ENCODE measurements around the gene GLIPR2. TPM values are rescaled to one million over a fixed set of nuclear protein-coding genes. Genes with fewer than 3 reads are reported as not detected.

GLIPR2 gene
- total RNA-seq, 2 donors from 2014 or later: 17.7 to 22.7 TPM

DNA sequence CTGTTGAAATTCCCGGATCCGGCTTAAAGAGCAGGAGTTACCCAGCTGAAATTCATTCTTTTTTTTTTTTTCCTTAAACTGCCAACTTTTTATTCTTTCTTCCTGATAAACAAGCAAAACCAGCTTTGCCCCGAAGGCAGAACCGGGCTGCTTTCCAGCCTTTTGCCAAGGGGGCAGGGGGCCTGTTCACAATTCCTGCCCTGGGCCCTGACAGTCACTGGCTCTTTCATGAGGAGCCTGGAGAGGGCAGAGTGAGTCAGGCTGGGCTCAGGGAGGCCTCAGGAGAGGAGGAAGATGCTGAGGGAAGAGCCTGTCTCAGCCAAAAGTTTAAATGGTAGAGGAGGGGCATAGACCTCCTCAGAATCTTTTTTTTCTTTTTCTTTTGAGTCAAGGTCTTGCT is 4.8 kb downstream of the GLIPR2 start:
- Mint-ChIP-seq H3K9me3 (peaks cover 7 to 9% of the 10 kb centered on the region in 2 donors), H3K27me3 (ENCODE audit: low read depth) (peaks cover 9% of the 10 kb centered on the region), H3K27ac (peak overlapping the region; percentile 18), H3K36me3 (ENCODE audit: insufficient read depth in 2 of 2) (peaks cover 12 to 18% of the 10 kb centered on the region in 2 donors), H3K4me1 (ENCODE audit: low read depth) (peaks cover 92% of the 10 kb centered on the region), H3K4me3 (peak overlapping the region; percentile 18 to 77)
- DNase-seq: no peak
- ATAC-seq (replicated peaks in 1 of 2): no peak

DNA sequence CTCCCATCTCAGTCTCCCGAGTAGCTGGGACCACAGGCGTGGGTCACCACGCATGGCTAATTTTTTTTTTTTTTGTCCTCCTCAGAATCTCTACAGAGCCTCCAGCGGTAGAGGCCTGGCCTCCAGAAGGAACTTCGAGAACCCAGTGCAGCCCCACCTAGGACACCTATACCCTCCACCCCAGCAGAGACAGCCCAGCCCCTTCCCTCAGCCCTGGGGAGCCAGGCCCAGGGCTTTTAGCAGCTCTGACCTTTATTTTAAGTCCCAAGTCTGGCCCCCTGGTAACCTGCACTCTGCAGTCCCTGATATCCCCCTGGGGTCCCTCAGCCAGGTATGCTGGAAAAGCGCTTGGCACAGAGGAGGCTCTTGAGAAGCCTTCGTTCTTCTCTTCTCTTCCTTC is 5.2 kb downstream of the GLIPR2 start:
- DNase-seq: no peak
- no peak for ATAC-seq (replicated peaks in 1 of 2)
- H3K27me3 Mint-ChIP-seq (ENCODE audit: low read depth): peaks cover 9% of the 10 kb centered on the region
- peaks cover 8 to 10% of the 10 kb centered on the region in 2 donors for H3K9me3 Mint-ChIP-seq
- peaks cover 13 to 21% of the 10 kb centered on the region in 2 donors for H3K36me3 Mint-ChIP-seq (ENCODE audit: insufficient read depth in 2 of 2)
- peaks cover 92% of the 10 kb centered on the region for H3K4me1 Mint-ChIP-seq (ENCODE audit: low read depth)
- H3K4me3 Mint-ChIP-seq: peak overlapping the region; percentile 33 to 77
- H3K27ac Mint-ChIP-seq: peak overlapping the region; percentile 32

DNA sequence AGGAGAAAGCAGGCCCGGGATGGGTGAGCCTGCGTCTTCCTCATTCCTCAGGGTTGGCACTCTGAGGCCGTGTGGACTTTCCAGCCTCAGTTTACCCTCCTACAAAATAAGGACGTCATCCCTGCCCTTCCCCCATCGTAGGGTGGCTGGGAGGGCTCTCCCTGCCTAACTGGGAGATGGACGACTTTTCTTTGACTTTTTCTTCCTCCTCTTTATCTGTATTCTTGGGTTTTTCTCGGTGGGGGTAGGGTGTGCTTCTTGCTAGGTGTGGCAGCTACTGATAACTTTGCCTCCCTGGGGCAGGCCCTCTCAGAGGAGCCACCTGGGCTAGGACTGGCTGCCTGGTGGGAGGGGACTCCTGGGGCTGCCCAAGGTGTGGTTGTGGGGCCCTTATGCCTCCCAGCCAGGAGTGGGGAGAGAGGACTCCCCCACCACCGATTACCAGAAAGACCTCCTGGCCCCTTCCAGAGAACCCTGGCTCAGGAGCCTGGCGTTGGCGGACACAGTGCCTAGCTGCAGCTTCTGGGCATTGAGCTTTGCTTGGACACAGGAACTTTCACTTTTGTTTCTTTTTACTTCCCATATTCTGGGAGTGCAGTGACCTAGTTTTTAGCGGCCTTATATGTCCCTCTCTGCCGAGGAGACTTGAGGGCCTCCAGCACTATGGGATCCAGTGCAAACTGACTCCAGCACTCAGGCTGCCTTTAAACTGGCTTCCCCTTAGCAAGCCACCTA is 6.1 kb downstream of the GLIPR2 start:
- no peak for ATAC-seq (replicated peaks in 1 of 2)
- H3K9me3 Mint-ChIP-seq: peaks cover 8 to 10% of the 10 kb centered on the region in 2 donors
- peaks cover 18 to 24% of the 10 kb centered on the region in 2 donors for H3K36me3 Mint-ChIP-seq (ENCODE audit: insufficient read depth in 2 of 2)
- no peak for DNase-seq
- H3K4me1 Mint-ChIP-seq (ENCODE audit: low read depth): peaks cover 93% of the 10 kb centered on the region
- peak overlapping the region; percentile 80 to 85 for H3K4me3 Mint-ChIP-seq
- peak overlapping the region; percentile 81 for H3K27ac Mint-ChIP-seq
- peaks cover 9% of the 10 kb centered on the region for H3K27me3 Mint-ChIP-seq (ENCODE audit: low read depth)

DNA sequence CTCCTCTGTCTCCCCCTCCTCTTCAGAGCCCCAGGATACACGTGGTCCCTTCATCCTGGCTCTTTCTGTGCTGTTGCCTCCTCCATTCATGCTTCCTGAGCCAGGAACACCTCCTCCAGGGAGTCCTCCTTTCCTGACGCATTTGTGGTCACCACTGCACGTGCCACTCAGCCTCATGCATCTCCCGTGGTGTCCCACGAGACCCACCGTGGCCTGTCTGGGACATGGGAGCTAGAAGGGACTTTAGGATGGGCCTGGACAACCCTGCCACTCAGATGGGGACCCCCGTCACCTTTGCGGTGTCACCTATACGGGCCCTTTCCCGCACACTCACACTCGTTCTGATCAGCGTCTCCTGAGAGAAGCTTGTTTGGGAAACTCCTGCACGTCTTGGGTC is 6.7 kb downstream of the GLIPR2 start:
- Mint-ChIP-seq H3K4me1 (ENCODE audit: low read depth) (peaks cover 93% of the 10 kb centered on the region), H3K9me3 (peaks cover 8 to 10% of the 10 kb centered on the region in 2 donors), H3K27ac (peak overlapping the region; percentile 81), H3K36me3 (ENCODE audit: insufficient read depth in 2 of 2) (peaks cover 18 to 24% of the 10 kb centered on the region in 2 donors), H3K27me3 (ENCODE audit: low read depth) (peaks cover 7% of the 10 kb centered on the region), H3K4me3 (peak overlapping the region; percentile 80 to 85)
- DNase-seq (no peak), ATAC-seq (replicated peaks in 1 of 2) (no peak)

DNA sequence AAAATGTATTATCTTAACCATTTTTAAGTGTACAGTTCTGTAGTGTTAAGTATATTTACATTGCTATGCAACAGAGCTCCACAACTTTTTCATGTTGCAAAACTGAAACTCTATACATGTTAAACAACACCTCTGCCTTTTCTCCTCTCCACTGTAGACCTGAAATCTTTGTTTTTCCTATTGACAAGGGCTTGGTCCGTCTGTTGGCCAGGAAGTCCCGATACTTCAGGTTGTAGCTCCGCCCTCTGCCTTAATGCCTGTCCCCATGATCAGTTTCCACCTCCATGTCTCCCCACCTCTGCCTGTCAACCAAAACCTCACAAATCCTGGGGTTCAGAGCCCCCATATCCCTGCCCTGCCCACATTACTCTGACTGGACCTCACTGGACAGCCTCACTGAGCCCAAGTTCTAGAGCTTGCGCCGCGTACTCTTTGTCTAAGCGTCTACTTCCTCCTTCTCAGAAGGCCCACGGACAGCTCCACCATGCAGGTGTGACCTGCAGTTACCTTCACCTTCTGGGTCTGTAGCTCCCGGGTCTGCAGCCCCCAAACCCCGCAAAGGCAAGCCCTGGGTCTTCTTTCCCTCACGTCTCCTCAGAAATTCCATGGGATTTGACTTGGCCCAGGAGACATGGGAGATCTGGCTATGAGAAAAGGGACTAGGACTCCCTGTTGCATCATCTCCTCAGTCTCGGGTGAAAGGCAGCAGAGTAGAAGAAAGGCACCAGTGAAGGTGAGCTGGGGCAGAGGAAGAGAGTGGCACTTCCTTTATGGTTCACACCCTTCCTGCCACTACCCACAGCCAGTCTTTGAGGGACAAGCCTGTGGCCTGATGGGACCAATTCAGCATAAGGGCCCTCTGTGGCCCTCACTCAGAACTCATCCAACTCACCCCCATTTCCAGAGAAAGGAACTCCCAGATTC is 8.0 kb downstream of the GLIPR2 start:
- Mint-ChIP-seq H3K4me1 (ENCODE audit: low read depth) (peaks cover 93% of the 10 kb centered on the region), H3K27me3 (ENCODE audit: low read depth) (no peaks in the 10 kb centered on the region), H3K27ac (peak overlapping the region; percentile 81), H3K9me3 (peaks cover 8 to 10% of the 10 kb centered on the region in 2 donors), H3K36me3 (ENCODE audit: insufficient read depth in 2 of 2) (peaks cover 18 to 24% of the 10 kb centered on the region in 2 donors), H3K4me3 (peak overlapping the region; percentile 80 to 85)
- peak; percentile 32 to 49 for ATAC-seq (replicated peaks in 1 of 2)
- peak in 1 of 2 donors; percentile 46 for DNase-seq

DNA sequence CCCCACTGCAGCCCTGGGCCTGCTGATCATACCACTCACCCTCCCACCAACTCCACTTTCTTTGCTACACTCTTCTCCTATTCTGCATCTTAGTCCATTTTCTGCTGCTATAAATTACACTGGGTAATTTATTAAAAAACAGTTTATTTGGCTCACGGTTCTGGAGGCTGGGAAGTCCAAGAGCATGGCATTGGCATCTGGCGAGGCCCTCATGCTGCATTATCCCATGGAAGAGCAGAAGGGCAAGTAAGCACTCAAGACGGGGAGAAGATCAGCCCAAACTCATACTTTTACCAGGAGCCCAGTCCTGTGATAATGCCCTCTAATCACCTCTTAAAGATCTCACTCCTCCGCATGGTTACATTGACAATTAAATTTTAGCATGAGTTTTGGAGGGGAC is 9.4 kb downstream of the GLIPR2 start:
- Mint-ChIP-seq H3K27me3 (ENCODE audit: low read depth) (no peaks in the 10 kb centered on the region), H3K36me3 (ENCODE audit: insufficient read depth in 2 of 2) (peaks cover 18 to 24% of the 10 kb centered on the region in 2 donors), H3K9me3 (peaks cover 8 to 10% of the 10 kb centered on the region in 2 donors), H3K4me1 (ENCODE audit: low read depth) (peaks cover 93% of the 10 kb centered on the region), H3K4me3 (peak overlapping the region in 1 of 2 donors; percentile 7), H3K27ac (no peak overlapping the region)
- no peak for ATAC-seq (replicated peaks in 1 of 2)
- no peak for DNase-seq

DNA sequence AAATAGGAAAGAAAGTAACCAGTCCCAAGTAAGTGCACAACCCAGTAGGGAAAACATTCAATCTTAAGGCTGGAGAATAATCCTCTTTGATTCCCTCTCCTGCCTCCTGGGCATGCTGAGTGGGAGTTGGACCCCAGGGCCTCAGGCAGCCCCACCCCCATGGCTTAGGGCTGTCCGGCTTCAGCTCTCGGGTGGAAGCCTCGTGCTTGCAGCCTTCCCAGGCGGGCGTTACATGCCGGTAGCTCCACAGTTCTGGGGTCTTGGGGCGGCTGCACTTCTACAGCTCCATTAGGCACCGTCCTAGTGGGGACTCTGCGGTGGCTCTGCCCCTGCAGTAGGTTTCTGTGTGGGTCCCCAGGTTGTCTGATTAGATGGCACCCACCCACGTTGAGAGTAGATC is 10.1 kb downstream of the GLIPR2 start:
- DNase-seq: no peak
- H3K9me3 Mint-ChIP-seq: peaks cover 8 to 10% of the 10 kb centered on the region in 2 donors

DNA sequence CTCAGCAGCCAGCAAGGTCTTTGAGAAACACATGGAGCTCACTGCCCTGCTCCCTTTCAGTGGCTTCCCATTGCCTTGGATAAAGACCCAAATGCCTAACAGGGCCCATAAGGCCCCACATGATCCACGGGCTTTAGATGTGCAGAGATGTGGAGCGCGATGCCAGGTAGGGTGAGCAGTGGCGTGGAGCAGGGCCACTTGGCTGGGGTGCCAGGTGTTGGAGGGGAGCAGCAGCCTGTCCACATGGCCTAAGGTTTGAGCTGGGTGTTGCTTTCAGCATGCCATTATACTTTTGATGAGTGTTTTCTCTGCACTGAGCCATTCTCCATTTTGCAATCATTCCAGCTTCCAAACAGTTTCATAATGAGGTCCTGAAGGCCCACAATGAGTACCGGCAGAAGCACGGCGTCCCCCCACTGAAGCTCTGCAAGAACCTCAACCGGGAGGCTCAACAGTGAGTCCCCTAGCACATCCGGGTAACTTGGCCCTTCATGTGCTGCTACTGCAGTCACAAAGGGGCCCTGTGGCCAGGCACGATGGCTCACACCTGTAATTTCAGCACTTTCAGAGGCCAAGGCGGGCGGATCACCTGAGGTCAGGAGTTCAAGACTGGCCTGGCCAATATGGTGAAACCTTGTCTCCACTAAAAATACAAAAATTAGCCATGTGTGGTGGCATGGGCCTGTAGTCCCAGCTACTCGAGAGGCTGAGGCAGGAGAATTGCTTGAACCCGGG is 11.1 kb downstream of the GLIPR2 start:
- peaks cover 93% of the 10 kb centered on the region for H3K4me1 Mint-ChIP-seq (ENCODE audit: low read depth)
- peaks cover 8 to 10% of the 10 kb centered on the region in 2 donors for H3K9me3 Mint-ChIP-seq
- no peaks in the 10 kb centered on the region for H3K27me3 Mint-ChIP-seq (ENCODE audit: low read depth)
- peak in 1 of 2 donors; percentile 26 for DNase-seq
- H3K36me3 Mint-ChIP-seq (ENCODE audit: insufficient read depth in 2 of 2): peaks cover 20 to 24% of the 10 kb centered on the region in 2 donors
- H3K4me3 Mint-ChIP-seq: peak overlapping the region in 1 of 2 donors; percentile 17
- no peak overlapping the region for H3K27ac Mint-ChIP-seq
- ATAC-seq (replicated peaks in 1 of 2): no peak

More for the DNA sequence above, 10.1 kb downstream of the GLIPR2 start:
- no peak overlapping the region for H3K4me3 Mint-ChIP-seq
- peaks cover 18 to 24% of the 10 kb centered on the region in 2 donors for H3K36me3 Mint-ChIP-seq (ENCODE audit: insufficient read depth in 2 of 2)
- no peak for ATAC-seq (replicated peaks in 1 of 2)
- no peaks in the 10 kb centered on the region for H3K27me3 Mint-ChIP-seq (ENCODE audit: low read depth)
- peaks cover 93% of the 10 kb centered on the region for H3K4me1 Mint-ChIP-seq (ENCODE audit: low read depth)
- H3K27ac Mint-ChIP-seq: no peak overlapping the region

DNA sequence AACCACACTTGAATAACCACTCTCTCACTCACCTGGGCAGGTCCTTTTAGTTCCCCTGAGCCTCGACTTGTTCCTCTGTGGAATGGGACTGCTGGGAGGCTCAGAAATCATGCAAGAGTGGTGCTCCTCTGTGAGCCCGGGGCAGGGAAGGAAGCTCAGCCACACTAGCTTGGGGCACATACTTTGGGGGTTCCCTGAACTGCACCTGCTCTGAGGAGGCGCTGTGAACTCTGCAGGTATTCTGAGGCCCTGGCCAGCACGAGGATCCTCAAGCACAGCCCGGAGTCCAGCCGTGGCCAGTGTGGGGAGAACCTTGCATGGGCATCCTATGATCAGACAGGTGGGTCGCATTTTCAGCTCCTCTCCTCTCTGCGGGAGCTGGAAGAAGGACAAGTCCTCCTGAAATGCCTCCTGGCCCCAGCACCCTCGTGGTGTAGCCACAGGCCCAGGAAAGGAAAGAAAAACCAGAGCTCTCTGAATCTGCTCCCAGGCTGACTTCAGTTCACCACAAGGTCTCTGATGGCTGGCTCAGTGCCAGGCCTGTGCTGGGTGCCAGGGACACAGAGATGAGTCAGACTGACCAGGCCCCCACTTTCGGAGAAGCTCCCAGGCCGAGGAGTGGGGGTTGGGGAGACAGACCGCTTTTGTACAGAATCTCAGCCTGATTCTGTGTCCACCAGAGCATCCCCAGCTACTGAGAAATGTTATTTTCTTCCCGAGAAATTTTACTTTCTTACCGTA is 11.9 kb downstream of the GLIPR2 start:
- Mint-ChIP-seq H3K9me3 (peaks cover 8 to 10% of the 10 kb centered on the region in 2 donors), H3K36me3 (ENCODE audit: insufficient read depth in 2 of 2) (peaks cover 21 to 22% of the 10 kb centered on the region in 2 donors), H3K4me1 (ENCODE audit: low read depth) (peaks cover 92% of the 10 kb centered on the region), H3K4me3 (peak overlapping the region; percentile 27 to 52), H3K27me3 (ENCODE audit: low read depth) (no peaks in the 10 kb centered on the region), H3K27ac (no peak overlapping the region)
- ATAC-seq (replicated peaks in 1 of 2) (peak; percentile 51 to 58), DNase-seq (peak; percentile 84 to 86)

DNA sequence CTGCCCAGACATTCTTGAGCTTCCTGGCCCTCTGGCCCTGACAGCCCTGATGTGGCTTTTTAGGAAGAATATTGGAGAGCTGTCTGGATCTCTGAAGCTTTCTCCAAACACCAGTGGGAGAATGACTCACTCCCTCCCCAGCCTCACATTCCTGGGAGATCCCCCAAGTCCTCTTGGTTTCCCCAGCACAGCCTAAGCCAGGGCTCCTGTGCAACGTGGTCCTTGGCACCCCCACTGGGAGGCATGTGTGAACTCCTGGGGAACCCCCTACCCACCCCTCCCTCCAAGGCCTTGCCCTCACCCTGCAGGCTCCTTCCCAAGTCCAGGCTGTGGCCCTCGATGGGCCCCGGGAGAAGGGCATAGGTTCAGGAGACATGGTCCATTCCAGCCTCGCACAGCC is 12.7 kb downstream of the GLIPR2 start:
- no peak for DNase-seq
- peaks cover 21 to 22% of the 10 kb centered on the region in 2 donors for H3K36me3 Mint-ChIP-seq (ENCODE audit: insufficient read depth in 2 of 2)
- no peaks in the 10 kb centered on the region for H3K27me3 Mint-ChIP-seq (ENCODE audit: low read depth)
- H3K9me3 Mint-ChIP-seq: peaks cover 8 to 10% of the 10 kb centered on the region in 2 donors
- H3K4me3 Mint-ChIP-seq: peak overlapping the region in 1 of 2 donors; percentile 52
- H3K27ac Mint-ChIP-seq: no peak overlapping the region
- H3K4me1 Mint-ChIP-seq (ENCODE audit: low read depth): peaks cover 87% of the 10 kb centered on the region
- ATAC-seq (replicated peaks in 1 of 2): no peak

DNA sequence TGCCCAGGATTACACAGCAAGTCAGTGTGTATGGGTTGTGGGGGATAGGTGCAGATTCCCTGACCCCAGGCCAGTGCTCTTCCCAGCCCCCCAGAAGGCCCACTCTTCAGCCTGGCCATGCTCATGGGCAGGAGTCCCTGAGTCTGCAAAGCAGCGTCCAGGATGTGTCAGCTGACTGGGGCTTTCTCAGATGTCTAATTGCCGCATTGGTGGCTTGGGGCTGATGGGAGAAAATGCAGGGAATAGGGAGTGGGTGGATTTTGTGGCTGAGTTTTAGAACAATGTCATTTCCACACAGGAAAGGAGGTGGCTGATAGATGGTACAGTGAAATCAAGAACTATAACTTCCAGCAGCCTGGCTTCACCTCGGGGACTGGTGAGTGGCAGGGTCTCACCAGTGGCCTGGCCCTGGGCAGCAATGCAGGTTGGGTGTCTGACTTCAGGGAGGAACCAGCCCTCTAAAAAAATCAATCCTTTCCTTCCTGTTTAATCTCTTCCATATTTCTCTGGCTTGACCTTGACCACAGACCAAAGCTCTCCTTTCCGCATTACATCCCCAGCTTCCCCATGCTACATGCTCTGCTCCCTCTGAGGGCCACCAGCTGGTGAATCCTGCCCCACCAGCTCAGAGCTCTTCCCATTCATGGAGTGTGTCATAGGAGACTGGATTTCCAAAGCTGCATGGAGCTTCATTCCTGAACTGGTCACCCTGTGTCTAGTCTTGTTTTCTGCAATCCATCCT is 14.2 kb downstream of the GLIPR2 start:
- Mint-ChIP-seq H3K4me3 (peak overlapping the region; percentile 83 to 85), H3K27me3 (ENCODE audit: low read depth) (no peaks in the 10 kb centered on the region), H3K4me1 (ENCODE audit: low read depth) (peaks cover 71% of the 10 kb centered on the region), H3K36me3 (ENCODE audit: insufficient read depth in 2 of 2) (peaks cover 13 to 16% of the 10 kb centered on the region in 2 donors), H3K27ac (no peak overlapping the region), H3K9me3 (peaks cover 2 to 4% of the 10 kb centered on the region in 2 donors)
- DNase-seq (no peak), ATAC-seq (replicated peaks in 1 of 2) (no peak)
